Tracheal epithelial cell (primary cell): ENCODE data around the gene TBCEL. TPM values are rescaled to one million over a fixed set of nuclear protein-coding genes. Genes with fewer than 3 reads are reported as not detected.

Source experiments
- total RNA-seq: library from RNA; depleted of rRNA; stranded (reverse); fragments of >200 nt; gene quantifications from 2 replicates; pipeline ENCODE4 v1.2.1, GENCODE V29; 2014

TBCEL gene, protein sequence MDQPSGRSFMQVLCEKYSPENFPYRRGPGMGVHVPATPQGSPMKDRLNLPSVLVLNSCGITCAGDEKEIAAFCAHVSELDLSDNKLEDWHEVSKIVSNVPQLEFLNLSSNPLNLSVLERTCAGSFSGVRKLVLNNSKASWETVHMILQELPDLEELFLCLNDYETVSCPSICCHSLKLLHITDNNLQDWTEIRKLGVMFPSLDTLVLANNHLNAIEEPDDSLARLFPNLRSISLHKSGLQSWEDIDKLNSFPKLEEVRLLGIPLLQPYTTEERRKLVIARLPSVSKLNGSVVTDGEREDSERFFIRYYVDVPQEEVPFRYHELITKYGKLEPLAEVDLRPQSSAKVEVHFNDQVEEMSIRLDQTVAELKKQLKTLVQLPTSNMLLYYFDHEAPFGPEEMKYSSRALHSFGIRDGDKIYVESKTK
- 9.2 and 17.8 TPM in 2 replicates for total RNA-seq

DNA sequence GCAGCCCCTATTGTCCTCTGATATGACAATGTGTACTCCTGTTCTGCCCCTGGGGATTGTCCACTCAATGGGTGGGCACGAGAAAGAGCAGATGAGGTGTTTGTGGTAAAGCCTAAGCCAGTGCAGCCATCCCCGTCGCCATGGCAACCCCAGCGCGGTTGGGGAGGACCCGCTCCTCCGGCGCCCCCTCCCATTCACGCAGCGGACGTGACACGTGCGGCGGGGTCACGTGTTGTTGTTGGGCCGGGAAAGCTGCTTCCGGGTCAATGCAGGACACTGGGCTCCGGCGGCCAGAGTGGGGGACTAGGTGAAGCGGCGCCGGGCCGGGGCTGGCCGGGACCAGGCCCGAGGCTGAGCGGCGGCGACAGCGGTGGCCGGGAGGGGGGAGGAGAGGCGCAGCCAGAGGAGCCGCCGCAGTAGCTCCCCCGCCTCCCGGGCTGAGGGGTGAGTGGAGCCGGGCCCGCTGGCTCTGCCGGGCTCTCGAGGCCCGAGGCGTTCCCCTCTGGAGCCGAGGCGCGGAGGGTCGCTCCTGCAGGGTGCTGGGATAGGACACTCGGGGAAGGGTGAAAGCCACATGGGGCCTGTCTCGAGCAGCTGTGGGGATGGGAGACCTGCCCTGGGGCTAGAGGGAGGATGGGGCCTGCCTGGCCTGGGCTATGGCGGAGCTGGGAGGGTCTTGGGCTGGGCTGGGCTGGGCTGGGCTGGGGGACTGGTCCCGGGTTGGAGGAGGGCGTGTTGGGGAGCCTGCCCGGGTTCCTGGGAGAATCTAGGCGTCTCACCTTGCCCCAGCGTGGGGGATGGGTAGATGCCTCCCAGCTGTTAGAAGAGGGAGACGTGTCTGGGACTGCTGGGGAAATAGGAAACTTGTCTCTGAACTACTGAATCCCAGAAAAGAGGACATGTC lies at the start of gene TBCEL:
TBCEL (plus strand) TSS at position 255 of the 904 bp plus-strand sequence. CDS start 21,589 bp downstream, outside the sequence.

DNA sequence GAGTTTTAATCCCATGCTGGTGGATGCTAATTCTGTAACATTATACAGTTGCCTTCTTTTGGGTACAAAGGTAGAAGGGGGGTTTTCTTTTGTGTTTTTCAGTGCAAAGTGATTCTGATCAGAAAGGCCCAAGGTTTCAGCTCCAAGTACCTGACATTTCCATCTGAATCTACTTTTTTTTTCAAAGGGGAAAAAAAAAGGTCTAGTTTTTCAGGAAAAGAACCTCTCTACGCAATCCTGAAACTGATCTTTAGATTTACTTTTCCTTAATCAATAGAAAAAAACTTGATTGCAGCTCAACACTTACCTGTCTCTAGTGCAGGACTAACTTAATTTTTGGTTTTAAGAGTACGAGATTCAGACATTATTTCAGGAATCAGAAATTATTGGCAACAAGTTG lies 77.0 kb downstream of the TBCEL start, which contains the start of gene TECTA:
TECTA (plus strand) TSS at position 301 of the 400 bp plus-strand sequence. CDS start 1,423 bp downstream, outside the sequence.

Other genes with a start within 250 kb of the TBCEL start
- under 0.01 TPM in 1 of 2 replicates, not detected in the other for gene TECTA, start 77.1 kb downstream of the TBCEL start, total RNA-seq